NCI-H345 (cell line): ENCODE data around the gene GATAD2B.
A peak's percentile ranks its signal among the peaks of the same experiment; 100 is the strongest.
"Not testable (repeated sequence)": the region's sequence is repeated elsewhere in the genome, so short reads cannot be mapped to it uniquely, and the experiment has no call there.

Experiments
- DNase-seq: peaks from one replicate; lab custom pipeline; 2025; lab: John Stamatoyannopoulos, UW

GATAD2B gene

DNA sequence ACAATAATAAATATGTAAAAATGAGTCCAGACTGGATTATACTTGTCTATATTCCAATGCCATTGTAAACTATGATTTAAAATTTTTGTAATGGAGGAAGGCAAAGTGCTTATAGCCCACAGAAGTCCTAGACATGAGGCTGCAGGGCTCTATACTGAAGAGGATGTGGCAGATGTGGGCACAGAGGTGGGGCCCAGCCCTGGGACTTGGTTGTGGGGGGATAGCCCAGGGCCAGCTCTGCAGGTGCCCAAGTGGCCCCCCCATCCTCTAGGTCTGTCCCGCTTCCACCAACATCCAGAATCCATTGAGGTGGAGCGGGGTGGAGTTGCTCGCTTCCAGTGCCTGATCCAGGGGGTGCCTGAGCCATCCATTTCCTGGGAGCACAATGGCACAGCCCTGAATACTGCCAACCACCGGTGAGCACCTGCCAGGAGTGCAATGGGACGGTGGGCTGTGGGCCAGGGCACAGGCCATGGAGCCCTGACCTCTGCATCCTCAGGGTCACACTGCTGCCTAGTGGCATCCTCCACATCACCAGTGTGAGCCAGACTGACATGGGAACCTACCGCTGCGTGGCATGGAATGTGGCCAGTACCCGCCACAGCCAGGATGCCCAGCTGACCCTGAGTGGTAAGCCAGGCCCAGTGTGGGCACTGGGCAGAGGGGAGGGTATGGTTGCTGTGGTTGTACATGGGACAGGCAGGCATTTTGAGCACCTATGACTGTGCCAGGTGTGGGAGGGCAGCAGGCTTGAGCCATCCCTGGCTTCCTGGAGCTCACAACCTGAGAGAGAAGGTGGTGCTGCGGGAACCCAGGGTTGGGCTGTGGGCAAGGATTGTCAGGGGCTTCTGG lies 126.6 kb downstream of the GATAD2B start:
- DNase-seq = no peak

DNA sequence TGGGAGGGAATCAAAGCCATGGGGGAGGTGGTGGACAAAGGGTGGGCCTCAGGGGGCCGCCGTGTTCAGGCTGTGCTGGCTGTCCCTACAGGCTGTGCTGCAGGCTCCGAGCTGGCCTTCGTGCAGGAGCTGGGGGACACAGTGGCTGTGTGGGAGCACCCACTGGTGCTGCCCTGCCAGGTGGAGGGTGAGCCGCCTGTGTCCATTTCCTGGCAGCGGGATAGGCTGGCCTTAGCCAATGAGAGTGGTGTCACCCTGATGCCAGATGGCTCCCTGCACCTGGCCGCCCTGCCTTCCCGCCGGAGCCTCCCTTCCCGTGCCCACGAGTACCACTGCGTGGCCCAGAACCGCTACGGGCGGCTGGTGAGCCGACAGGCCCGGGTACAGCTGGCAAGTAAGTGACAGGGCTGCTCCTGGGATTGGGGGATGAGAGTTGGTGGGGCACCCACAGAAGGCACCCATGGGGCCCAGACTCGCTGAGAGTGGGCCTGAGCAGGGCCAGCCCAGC lies 127.4 kb downstream of the GATAD2B start:
- DNase-seq = no peak

DNA sequence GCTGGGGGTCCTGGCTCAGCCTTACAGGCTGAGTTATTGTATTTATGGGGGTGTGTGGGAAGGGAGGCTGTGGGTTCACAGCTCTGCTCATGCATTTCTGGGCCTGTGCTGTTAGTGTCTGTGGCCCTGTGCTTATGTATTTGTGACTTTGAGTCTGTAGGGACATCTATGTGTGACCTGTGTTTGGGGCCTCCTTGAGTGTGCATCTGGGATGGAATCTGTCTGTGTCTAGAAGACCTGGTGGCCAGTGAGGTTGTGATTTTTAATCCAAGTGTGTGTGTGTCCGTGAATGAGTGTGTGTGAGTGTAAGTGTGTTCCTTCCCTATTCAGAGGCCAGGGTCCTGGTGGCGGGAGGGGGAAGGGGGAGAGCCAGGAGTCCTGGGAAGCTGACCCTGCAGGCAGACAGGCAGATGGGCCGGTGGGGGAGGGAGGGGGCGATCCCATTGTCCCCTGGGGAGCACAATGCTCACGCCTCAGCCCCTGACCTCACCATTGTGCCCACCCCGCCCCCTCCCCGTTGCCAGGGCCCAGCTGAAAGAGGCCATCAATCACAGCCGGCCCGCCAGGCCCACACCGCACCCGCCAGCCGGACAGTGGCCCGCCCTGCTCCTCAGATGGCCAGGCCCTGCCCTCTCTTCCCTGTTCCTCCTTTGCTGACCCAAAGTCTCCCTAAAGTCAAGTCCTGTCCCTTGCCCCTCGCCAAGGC lies 128.0 kb downstream of the GATAD2B start:
- no peak for DNase-seq

DNA sequence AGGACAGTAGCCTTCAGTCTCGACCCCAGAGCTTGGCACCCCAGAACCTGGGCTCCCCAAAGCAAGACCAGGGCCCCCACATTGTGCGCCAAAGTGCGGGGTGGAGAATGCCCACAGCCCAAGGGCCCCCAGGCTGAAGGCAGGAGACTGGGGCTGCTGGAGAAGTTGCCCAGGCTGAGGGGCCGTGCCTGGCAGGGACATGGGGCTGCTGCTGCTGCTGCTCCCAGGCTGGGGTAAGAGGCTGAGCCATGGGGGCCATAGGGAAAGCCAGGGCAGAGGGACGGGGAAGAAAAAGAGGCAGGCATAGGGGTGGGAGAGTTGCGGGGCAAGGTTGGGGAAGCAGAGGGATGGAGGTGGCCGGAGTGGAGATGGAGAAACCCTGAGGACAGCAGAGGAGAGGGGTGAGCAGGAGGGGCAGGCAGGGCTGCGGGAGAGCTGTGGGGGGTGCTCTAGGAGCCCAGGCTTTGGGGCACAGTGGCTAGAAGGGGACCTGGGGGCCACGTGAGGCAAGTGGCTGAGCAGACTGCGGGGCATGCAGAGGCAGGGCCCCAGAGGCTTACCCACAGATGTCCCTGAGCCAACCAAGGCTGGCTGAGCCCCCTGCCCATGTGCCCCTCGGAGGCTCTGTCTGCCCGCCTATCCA lies 128.7 kb downstream of the GATAD2B start:
- no peak for DNase-seq

DNA sequence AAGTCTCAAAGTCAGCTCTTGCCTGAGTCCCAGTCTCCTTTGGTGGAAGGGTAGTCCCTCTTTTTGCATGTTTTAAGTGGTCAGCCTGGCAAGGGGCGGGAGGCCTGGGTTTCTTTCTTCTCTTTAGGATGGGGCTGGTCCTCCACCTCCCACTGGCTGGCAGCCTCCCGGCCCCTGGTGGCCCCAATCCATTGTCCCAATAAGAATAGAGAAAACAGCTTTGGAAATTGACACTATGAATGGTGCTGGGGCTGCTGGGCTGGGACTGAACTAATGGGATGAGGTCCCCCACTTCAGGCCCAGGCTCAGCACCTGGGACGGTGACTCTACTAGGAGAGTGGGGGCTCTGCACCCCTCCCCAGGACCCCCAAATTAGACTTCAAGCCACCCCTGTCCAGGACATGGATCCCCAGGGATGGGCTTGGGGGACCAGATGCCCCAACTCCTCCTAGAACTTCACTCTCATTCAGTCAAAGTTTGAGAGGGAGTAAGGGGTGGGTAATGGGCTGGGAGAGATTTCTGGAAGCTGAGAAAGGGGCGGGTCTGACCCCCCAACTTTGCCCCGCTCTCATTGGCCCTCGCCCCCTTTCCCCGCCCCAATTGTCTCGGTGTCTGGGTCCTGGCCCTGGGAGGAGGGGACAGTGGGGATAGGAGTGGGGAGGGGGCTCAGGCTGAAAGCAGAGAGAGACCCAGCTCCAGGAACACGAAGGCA lies 129.4 kb downstream of the GATAD2B start:
- no peak for DNase-seq

DNA sequence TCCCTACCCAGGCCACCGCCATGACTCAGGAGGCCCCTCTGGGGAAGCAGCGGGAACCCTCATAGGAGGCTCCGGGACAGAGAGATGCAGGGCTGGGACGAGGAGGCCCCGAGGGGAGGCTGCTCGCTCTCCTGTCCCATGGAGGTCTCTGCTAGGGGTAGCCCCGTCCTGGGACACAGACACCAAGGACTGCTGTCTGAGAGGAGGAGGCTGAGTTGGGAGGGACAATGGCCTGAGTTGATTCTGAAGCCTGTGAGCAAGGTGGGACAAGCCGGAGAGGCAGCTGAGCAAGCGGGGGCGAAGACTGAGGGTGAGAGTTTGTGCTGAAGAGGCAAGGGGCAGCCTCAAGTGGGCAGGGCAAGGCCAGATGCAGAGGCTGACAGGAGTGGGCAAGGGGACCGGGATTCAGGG lies 130.1 kb downstream of the GATAD2B start:
- DNase-seq = no peak

DNA sequence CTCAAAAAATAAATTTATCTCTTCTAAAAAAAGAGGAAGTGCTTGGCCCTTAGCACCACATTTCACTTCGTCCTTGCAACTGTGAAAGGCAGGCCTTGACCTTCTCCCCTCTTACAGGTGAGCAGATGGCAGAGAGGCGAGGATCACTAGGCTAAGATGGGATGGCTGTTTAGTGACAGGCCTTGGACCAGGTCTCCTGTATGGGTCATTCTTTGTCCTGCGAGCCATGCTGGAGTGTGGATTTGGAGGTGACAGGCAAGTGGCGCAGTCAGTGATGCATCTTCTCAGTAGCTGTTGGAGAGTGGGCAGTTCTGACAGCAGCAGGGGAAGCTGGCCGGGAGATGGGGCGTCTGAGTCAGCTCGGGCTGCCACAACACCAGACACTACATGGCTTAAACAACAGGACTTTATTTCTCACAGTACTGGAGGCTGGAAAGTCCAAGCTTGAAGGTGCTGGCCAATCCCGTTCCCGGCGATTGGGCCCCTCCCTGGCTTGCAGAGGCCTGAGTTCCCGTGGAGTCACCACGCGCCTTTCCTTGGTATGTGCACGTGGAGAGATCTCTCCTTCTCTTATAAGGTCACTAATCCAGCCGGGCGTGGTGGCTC lies 131.0 kb downstream of the GATAD2B start:
- DNase-seq = no peak

DNA sequence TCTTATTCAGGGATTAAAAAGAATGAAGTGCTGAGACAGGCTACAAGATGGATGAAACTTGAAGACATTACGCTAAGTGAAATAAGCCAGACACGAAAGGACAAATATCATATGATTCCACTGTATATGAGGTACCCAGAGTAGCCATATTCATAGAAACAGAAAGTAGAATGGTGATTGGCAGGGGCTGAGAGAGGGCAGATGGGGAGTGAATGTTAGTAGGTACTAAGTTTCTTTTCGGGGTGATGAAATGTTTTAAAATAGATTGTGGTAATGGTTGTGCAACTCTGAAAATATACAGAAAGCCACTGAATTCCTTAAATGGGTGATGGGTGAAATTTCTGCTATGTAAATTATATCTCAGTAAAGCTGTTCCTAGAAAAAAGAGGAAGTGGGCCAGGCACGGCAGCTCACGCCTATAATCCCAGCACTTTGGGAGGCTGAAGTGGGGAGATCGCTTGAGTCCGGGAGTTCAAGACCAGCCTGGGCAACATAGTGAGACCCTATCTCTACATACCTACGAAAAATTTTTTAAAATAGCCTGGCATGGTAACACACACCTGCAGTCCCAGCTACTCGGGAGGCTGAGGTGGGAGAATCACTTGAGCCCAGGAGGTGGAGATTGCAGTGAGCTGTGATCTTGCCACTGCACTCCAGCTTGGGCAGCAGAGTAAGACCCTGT lies 131.7 kb downstream of the GATAD2B start:
- DNase-seq = no peak

DNA sequence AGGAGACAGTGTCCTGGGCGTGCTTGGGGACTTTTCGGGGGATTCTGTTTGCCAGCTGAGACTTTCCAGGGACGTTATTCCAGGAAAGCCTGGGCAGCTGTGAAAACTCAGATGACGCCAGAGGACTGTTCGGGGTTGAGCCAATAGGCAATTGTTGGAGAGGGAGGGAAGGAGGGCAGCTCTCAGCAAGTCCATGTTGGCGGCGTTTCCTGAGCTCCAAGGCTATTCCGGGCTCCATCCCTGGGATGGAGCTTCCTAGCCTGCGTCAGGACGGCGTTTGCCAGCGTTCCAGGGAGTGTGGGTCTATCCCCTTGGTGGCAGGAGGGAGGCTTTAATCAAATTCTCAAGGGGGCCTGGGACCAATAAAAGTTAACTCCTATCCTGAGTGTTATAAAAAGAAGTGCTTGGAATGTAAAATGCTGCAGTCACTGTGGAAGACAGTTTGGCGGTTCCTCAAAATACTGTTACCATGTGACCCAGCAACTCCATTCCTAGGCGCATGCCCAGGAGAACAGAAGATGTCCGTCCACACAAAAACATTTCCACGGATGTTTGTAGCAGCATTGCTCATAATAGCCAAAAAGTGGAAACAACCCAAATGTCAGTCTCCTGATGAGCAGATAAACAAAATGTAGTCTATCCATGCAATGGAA lies 132.3 kb downstream of the GATAD2B start:
- no peak for DNase-seq

DNA sequence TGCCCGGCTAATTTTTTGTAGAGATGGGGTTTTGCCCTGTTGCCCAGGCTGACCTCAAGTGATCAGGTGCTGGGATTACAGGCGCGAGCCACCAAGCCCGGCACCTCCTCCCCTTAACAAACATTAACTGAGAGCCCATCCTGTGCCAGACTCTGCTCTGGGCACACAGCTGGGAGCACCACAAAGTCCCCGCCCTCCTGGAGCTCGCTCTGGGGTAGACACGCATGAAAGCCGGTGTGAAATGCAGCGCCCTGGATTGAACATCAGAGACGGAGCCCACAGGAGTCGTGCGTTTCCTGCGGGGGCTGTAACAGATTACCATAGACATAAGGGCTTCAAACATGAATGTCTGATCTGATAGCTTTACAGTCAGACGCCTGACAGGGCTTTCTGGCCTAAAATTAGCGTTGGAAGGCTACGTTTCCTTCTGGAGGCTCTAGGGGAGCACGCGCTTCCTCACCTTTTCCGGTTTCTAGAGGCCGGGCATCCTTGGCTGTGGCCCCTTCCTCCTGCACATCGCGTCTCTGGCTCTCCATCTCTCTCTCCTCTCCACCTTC lies 133.2 kb downstream of the GATAD2B start:
- no peak for DNase-seq

DNA sequence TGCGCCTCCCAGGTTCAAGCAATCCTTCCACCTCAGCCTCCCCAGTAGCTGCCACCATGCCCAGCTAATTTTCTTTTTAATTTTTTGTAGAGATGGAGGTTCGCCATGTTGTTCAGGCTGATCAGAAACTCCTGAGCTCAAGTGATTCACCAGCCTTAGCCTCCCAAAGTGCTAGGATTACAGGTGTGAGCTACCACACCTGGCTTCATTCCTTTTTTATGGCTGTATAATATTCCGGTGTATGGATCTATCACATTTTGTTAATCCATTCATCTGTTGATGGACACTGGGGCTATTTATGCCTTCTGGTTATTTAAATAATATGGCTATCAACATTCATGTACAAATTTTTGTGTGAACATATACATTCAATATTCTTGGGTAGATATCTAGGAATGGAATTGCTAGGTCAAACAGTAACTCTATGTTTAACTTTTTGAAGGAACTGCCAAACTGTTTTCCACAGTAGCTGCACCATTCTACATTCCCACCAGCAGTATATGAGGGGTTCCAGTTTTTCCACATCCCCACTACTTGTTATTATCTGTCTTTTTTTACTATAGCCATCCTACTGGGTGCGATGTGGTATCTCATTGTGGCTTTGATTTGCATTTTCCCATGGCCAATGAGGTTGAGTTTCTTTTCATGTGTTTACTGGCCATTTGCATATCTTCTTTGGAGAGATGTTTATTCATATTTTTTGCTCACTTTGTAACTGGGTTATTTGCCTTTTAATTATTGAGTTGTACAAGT lies 136.6 kb downstream of the GATAD2B start:
- no peak for DNase-seq

DNA sequence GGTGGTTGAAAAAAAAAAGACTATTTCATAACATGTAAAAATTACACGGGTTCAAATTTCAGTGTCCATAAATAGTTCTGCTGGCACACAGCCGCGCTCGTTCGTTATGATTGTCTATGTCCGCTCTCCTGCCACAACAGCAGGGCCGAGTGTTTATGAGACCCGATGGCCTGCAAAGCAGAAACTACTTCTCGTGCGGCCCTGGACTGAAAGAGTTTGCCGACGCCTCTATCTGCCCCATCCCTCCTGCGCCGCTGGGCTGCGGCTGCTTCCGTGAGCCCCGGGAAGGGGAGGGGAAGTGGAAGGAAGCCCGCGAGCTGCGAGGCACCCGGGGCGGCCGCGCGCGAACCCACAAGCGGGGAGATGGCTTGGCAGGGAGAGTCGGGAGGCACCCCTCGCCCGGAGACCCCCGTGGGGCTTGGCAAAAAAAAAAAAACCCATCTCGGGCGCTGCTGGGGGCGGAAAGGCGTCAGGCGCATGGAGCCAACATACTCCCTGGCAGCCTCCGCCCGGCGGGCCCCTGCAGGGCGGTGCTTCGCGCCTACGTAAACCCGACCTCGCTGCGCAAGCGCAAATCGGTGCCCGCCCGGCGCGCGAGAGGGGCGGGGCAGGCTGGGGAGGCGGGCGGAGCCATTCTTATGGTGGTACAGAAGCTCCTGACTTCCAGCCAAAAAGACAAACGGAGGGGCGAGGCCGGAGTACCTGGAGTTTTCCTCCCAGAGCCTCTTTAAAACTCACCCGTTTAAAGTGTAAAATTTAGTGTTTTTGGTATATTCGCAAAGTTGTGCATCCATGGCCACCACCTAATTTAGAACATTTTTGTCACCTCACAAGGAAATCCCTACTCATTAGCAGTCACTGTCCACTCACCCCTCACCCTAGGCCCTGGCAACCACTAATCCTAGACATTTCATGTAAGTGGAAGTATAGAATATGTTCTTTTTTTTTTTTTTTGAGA lies 139.3 kb downstream of the GATAD2B start:
- peak; percentile 99 for DNase-seq

DNA sequence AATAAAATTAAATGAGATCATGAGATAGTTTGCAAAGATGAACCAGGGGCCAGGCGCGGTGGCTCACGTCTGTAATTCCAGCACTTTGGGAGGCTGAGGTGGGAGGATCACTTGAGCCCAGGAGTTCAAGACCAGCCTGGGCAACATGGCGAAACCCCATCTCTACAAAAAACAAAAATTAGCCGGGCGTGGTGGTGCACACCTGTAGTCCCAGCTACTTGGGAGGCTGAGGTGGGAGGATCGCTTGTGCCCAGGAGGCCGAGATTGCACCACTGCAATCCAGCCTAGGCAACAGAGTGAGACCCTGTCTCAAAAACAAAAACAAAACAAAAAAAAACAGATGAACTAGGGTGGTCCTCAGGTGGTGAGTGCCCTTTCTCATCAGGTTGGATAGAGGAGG lies 140.1 kb downstream of the GATAD2B start:
- DNase-seq = not testable (repeated sequence)

DNA sequence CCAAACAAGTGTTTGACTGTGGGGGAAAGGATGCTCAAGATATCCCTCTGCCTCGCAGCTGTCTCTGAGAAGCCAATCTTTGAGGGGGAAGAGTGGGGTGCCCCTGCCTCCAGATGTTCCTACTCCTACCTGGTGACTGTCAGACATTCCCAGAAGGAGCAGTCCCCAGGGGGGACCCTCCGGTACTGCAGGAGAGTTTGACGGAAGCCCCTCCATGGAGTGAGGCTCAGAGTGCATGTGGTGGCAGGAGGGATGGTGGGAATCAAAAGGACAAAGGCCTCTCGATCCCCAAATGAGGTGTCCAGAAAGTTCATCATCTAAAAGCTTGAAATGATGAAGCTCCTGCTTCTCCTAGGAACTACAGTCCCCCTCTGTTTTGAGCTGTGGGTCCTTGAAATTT lies 142.2 kb downstream of the GATAD2B start:
- no peak for DNase-seq

DNA sequence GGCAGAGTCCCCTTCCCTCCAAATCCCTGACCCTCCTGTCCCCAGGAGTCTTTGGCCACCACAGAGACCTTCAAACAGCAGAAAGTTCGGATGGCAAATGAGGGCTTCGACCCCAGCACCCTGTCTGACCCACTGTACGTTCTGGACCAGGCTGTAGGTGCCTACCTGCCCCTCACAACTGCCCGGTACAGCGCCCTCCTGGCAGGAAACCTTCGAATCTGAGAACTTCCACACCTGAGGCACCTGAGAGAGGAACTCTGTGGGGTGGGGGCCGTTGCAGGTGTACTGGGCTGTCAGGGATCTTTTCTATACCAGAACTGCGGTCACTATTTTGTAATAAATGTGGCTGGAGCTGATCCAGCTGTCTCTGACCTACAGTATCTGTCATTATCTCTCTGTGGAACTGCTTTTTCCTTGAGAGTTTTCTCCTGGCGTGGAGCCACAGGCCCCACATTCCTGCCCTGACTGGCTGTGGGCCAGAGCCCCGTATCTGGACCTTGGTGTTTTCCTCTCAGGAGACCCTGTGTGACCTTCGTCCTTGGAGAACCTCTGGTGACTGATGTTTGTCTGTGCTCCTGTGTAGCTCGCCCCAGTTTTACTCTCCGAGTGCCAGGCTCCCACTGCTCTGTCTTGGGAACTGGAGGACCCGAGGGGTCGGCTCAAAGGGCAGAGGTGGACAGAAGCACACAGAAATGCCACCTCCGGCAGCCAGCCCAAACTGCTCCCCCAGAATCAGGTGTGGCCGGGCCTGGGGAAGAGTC lies 142.8 kb downstream of the GATAD2B start:
- DNase-seq = no peak

DNA sequence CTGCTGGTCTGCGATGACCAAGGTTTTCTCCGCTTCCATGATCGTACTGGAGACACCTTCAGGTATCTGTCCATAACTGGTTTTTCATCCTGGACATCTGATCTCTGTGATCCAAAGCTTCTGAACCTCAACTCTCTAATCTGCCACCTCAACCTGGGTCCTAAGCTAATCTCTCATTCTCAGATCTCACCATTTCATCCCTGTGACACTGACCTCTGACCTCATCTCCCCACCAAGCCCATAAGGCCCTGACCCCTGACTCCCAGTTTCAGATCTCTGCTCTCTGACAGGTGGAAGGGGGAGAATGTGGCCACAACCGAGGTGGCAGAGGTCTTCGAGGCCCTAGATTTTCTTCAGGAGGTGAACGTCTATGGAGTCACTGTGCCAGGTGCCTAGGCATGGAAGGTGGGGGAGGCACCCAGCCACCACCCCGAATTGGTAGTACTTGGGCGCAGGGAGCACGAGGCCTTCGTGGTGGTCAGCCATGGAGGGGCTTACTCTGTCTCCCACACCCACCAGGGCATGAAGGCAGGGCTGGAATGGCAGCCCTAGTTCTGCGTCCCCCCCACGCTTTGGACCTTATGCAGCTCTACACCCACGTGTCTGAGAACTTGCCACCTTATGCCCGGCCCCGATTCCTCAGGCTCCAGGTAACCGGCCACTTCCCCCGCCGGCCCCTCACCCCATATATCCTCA lies 143.8 kb downstream of the GATAD2B start:
- no peak for DNase-seq
